Osteocyte (in vitro differentiated cells): ENCODE measurements around the gene ZNF230. TPM values are rescaled to one million over a fixed set of nuclear protein-coding genes. Genes with fewer than 3 reads are reported as not detected.
A peak's percentile ranks its signal among the peaks of the same experiment; 100 is the strongest.

Source experiments
- DNase-seq: peaks from one replicate; pipeline ENCODE4 v3.0.0; 2021; ENCODE audit warnings: mixed read lengths; ENCODE audit not compliant: unreplicated experiment; ENCODE audit errors: extremely low spot score
- H3K27ac Mint-ChIP-seq: one replicate; pipeline ENCODE4 v1.8.0; 2021; ENCODE audit warnings: mild to moderate bottlenecking, mixed read lengths; ENCODE audit not compliant: unreplicated experiment
- H3K27me3 Mint-ChIP-seq: one replicate; pipeline ENCODE4 v1.8.0; 2021; ENCODE audit warnings: mixed read lengths; ENCODE audit not compliant: unreplicated experiment
- H3K36me3 Mint-ChIP-seq: one replicate; pipeline ENCODE4 v1.8.0; 2021; ENCODE audit warnings: mixed read lengths; ENCODE audit not compliant: unreplicated experiment
- H3K4me1 Mint-ChIP-seq: one replicate; pipeline ENCODE4 v1.8.0; 2021; ENCODE audit warnings: mixed read lengths; ENCODE audit not compliant: unreplicated experiment
- H3K4me3 Mint-ChIP-seq: one replicate; pipeline ENCODE4 v1.8.0; 2021; ENCODE audit warnings: mild to moderate bottlenecking, moderate library complexity, mixed read lengths; ENCODE audit not compliant: unreplicated experiment
- H3K9me3 Mint-ChIP-seq: one replicate; pipeline ENCODE4 v1.8.0; 2021; ENCODE audit warnings: mixed read lengths; ENCODE audit not compliant: unreplicated experiment
- CTCF ChIP-seq: fragments of 200-600 bp; sonication (generic); IDR thresholded peaks from 2 replicates; pipeline ENCODE4 v1.5.0; 2021; ENCODE audit warnings: antibody characterized with exemption, mild to moderate bottlenecking, moderate library complexity
- total RNA-seq: library from RNA; stranded (reverse); gene quantifications from 2 replicates; pipeline ENCODE4 v1.2.1, GENCODE V29; 2021

The ZNF230 gene
- total RNA-seq, 1 donor from 2014 or later: 5.3 TPM

- Mint-ChIP-seq H3K4me1 (no peaks in the 10 kb centered on the region), H3K9me3 (peaks cover 69% of the 10 kb centered on the region), H3K36me3 (peaks cover 50% of the 10 kb centered on the region), H3K4me3 (no peak overlapping the region), H3K27me3 (no peaks in the 10 kb centered on the region), H3K27ac (no peak overlapping the region)
- no peak for DNase-seq
- no peak for TF ChIP-seq CTCF
Measured at GRCh38 chr19:43976732-43977131, 26.0 kb upstream of the ZNF230 start.

GRCh38 chr19:43983544-43983911, 19.2 kb upstream of the ZNF230 start:
- Mint-ChIP-seq H3K9me3 (peaks cover 36% of the 10 kb centered on the region), H3K27ac (peak overlapping the region; percentile 54), H3K27me3 (no peaks in the 10 kb centered on the region), H3K4me1 (peaks cover 11% of the 10 kb centered on the region), H3K4me3 (peak overlapping the region; percentile 61), H3K36me3 (peaks cover 23% of the 10 kb centered on the region)
- TF ChIP-seq CTCF: no peak
- no peak for DNase-seq

DNA sequence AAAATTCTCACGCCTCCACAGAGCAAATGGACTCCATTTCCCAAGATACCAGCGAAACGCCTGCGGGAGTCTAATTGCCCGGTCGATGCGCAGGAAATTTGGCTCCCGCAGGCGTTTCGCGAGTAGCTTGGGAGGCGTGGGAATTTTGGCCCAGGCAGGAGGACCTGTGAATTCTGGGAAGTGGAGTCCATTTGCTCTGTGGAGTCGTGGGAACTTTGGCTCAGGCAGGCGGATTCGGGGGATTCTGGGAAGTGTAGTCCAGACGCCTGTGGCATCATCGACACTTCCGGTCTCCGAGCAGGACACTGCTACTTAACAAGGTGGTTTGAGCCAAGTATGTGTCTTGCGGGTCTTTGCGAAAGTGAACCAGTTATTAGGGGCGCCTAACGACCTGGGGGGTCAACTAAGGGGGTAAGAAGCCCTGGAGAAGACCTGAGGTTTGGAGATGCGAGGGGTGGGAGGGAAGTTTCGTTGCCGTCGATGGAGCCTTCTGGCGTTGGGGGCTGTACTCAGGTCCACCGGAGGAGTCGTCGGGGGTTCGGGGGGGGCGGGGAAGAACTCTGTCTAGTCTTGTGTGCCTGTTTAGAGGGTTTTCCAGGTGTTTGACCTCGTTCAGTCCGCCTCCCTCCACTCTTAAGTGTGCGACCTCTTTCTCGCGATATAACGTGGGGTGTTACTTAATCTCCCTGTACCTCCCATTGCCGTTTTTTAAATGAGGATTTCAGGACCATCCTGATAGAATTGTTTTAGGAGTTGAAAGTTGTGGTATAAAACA, 18.7 kb upstream of the ZNF230 start, which contains the start of gene ZNF155:
TSS of gene ZNF155 (plus strand) at position 277 of the 775 bp plus-strand sequence. CDS start 4,356 bp downstream, outside the sequence.
- TF ChIP-seq CTCF: no peak
- peak within 1 kb of the TSS; percentile 98 for H3K4me3 Mint-ChIP-seq
- H3K4me1 Mint-ChIP-seq: peaks cover 11% of the 10 kb centered on the region
- H3K9me3 Mint-ChIP-seq: peaks cover 37% of the 10 kb centered on the region
- DNase-seq: peak; percentile 92
- H3K27me3 Mint-ChIP-seq: no peaks in the 10 kb centered on the region
- peaks cover 25% of the 10 kb centered on the region for H3K36me3 Mint-ChIP-seq
- H3K27ac Mint-ChIP-seq: peak within 1 kb of the TSS; percentile 98

- DNase-seq: no peak
- no peak for TF ChIP-seq CTCF
- Mint-ChIP-seq H3K27ac (peak overlapping the region; percentile 98), H3K9me3 (peaks cover 39% of the 10 kb centered on the region), H3K36me3 (peaks cover 28% of the 10 kb centered on the region), H3K4me1 (peaks cover 11% of the 10 kb centered on the region), H3K27me3 (no peaks in the 10 kb centered on the region), H3K4me3 (peak overlapping the region; percentile 98)
Measured at GRCh38 chr19:43984687-43985000, 18.1 kb upstream of the ZNF230 start.

DNA sequence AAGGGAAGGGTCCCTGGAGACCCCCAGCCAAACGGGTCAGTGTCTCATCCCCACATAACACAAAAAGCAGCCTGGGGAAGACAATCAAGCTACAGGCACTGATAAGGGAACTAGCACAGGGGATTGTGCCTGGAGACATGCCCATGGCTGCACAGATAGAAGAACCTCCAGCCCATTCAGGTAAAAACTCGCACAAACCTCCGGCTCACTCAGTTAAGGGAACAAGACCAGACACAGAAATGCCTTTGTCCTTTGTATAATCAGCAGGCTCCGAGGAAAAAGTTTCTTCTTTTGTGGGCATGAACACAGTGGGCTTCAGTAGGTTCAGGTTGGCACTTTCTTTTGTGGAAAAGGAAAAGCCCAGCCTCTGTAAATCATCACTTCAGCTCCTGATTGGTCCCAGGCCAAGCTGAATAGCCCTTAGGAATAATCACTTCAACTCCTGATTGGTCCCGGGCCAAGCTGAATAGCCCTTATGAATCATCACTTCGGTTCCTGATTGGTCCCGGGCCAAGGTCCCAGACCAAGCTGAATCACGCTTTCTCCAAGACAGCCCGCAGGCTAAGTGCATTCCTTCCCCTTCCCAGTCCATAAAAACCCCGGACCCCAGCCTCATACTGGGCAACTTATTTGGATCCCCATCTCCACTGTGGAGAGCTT, 5.0 kb upstream of the ZNF230 start:
- DNase-seq: no peak
- peaks cover 9% of the 10 kb centered on the region for H3K4me1 Mint-ChIP-seq
- no peaks in the 10 kb centered on the region for H3K27me3 Mint-ChIP-seq
- H3K9me3 Mint-ChIP-seq: peaks cover 25% of the 10 kb centered on the region
- H3K4me3 Mint-ChIP-seq: no peak overlapping the region
- H3K36me3 Mint-ChIP-seq: peaks cover 43% of the 10 kb centered on the region
- no peak overlapping the region for H3K27ac Mint-ChIP-seq
- no peak for TF ChIP-seq CTCF
